CD4-positive, alpha-beta T cell (primary cell): ENCODE measurements around the gene OTULINL. TPM values are rescaled to one million over a fixed set of nuclear protein-coding genes. Genes with fewer than 3 reads are reported as not detected.

Experiments used
- ATAC-seq: fragments of 200-7000 bp; cut with Tn5 transposase; one replicate; pipeline ENCODE4 v1.10.0; 2022; ENCODE audit warnings: mild to moderate bottlenecking; ENCODE audit not compliant: poor library complexity
- CTCF ChIA-PET: fragments of 350-600 bp; sonication (Branson Sonifier 250); formaldehyde crosslinking; loops from one replicate; lab custom pipeline; 2021; ENCODE audit warnings: antibody characterized with exemption, inconsistent platforms; lab: Charles Lee
- POLR2A ChIA-PET: fragments of 350-600 bp; sonication (Branson Sonifier 250); formaldehyde crosslinking; loops from one replicate; lab custom pipeline; 2021; ENCODE audit warnings: antibody characterized with exemption, inconsistent platforms; lab: Charles Lee
- DNase-seq, 14 experiments: peaks; one replicate each; pipeline ENCODE4 v3.0.0-alpha.2; 2013 to 2020; ENCODE audit warnings: mixed read lengths in 2 of 14
- H3K27ac ChIP-seq, 2 donors: one replicate each; pipeline versions ENCODE4 v1.5.1 to v1.7.0; 2013; ENCODE audit warnings: low read length in 2 of 2, low read depth in 1 of 2, mild to moderate bottlenecking in 1 of 2
- H3K27me3 ChIP-seq, 2 experiments: 1 replicate in 1 of 2; 2 replicates in 1 of 2; pipeline versions ENCODE4 v1.6.1 to v1.7.0; 2013; ENCODE audit warnings: low read length in 2 of 2, control low read depth in 1 of 2, mild to moderate bottlenecking in 1 of 2, moderate library complexity in 1 of 2; ENCODE audit not compliant: insufficient read depth in 2 of 2, control insufficient read depth in 1 of 2
- H3K36me3 ChIP-seq: one replicate; pipeline ENCODE4 v1.6.1; 2013; ENCODE audit warnings: low read length, control low read depth; ENCODE audit not compliant: insufficient read depth
- H3K4me1 ChIP-seq: one replicate; pipeline ENCODE4 v1.6.1; 2013; ENCODE audit warnings: low read length, control low read depth; ENCODE audit not compliant: insufficient read depth
- H3K4me3 ChIP-seq: one replicate; pipeline ENCODE4 v1.5.1; 2013; ENCODE audit warnings: mild to moderate bottlenecking, low read length, moderate library complexity
- H3K9me3 ChIP-seq, 2 experiments: 1 replicate in 1 of 2; 2 replicates in 1 of 2; pipeline versions ENCODE4 v1.6.1 to v1.7.0; 2013; ENCODE audit warnings: low read length in 2 of 2, mild to moderate bottlenecking in 2 of 2, control low read depth in 1 of 2, moderate library complexity in 1 of 2; ENCODE audit not compliant: control insufficient read depth in 1 of 2, insufficient read depth in 1 of 2
- H3K27ac Mint-ChIP-seq: one replicate; pipeline ENCODE4 v1.8.0; 2020; ENCODE audit warnings: mixed read lengths
- H3K27me3 Mint-ChIP-seq: one replicate; pipeline ENCODE4 v1.8.0; 2021; ENCODE audit warnings: mixed read lengths
- H3K36me3 Mint-ChIP-seq: one replicate; pipeline ENCODE4 v1.8.0; 2021; ENCODE audit warnings: low read depth, mixed read lengths
- H3K4me1 Mint-ChIP-seq: one replicate; pipeline ENCODE4 v1.8.0; 2021; ENCODE audit warnings: low read depth, mixed read lengths
- H3K4me3 Mint-ChIP-seq: one replicate; pipeline ENCODE4 v1.8.0; 2020; ENCODE audit warnings: mild to moderate bottlenecking, mixed read lengths
- H3K9me3 Mint-ChIP-seq: one replicate; pipeline ENCODE4 v1.8.0; 2020; ENCODE audit warnings: mixed read lengths
- CTCF ChIP-seq: fragments of 200-600 bp; IDR thresholded peaks from one replicate; pipeline ENCODE4 v1.8.0; 2022; ENCODE audit warnings: antibody characterized with exemption, mild to moderate bottlenecking
- intact Hi-C, 2 experiments: fragments of 100-400 bp; cut with DNase I in 1 of 2; cut with micrococcal nuclease in 1 of 2; formaldehyde crosslinking; loops; one replicate each; pipeline versions ENCODE4 v1.15.1 to v1.9.0; 2023 to 2025; cut with DNase I, micrococcal nuclease
- total RNA-seq, 174 experiments: library from RNA in 2 of 174; stranded (reverse) in 2 of 174; gene quantifications; one replicate each; pipeline ENCODE4 v1.2.3 and lab custom pipeline; 2021 to 2026

The OTULINL gene
- total RNA-seq, 2 experiments from 2014 or later, result 55.6 to 60.9 TPM

GRCh38 chr5:14608169-14608568 lies 26.6 kb downstream of the OTULINL start:
- CTCF ChIA-PET, result no interaction called here
- H3K4me1 Mint-ChIP-seq, result no peaks in the 10 kb centered on the region
- intact Hi-C loops, result no loop called here

GRCh38 chr5:14611737-14612136 lies 30.1 kb downstream of the OTULINL start:
- H3K27ac ChIP-seq, result no peak overlapping the region
- CTCF ChIA-PET, result no interaction called here
- Mint-ChIP-seq H3K9me3 (no peaks in the 10 kb centered on the region), H3K27ac (no peak overlapping the region), H3K36me3 (peaks cover 90% of the 10 kb centered on the region), H3K27me3 (no peaks in the 10 kb centered on the region), H3K4me1 (no peaks in the 10 kb centered on the region), H3K4me3 (no peak overlapping the region)
- H3K36me3 ChIP-seq, result peaks cover 56% of the 10 kb centered on the region
- no peak for ATAC-seq
- POLR2A ChIA-PET, result no interaction called here
- no peak for DNase-seq
- no peak overlapping the region for H3K4me3 ChIP-seq
- no peaks in the 10 kb centered on the region for H3K9me3 ChIP-seq
- no peaks in the 10 kb centered on the region for H3K27me3 ChIP-seq
- no peaks in the 10 kb centered on the region for H3K4me1 ChIP-seq
- TF ChIP-seq CTCF, result no peak
- intact Hi-C loops, result no loop called here

More at GRCh38 chr5:14608169-14608568, 26.6 kb downstream of the OTULINL start:
- H3K9me3 Mint-ChIP-seq, result no peaks in the 10 kb centered on the region
- H3K36me3 Mint-ChIP-seq, result peaks cover 91% of the 10 kb centered on the region
- POLR2A ChIA-PET, result interaction anchor here (1.1 kb wide), 1 partner anchor 26 kb away, joined by 6 read pairs; no protein-coding TSS in a partner anchor
- no peaks in the 10 kb centered on the region for H3K4me1 ChIP-seq
- H3K27me3 Mint-ChIP-seq, result no peaks in the 10 kb centered on the region
- no peak overlapping the region for H3K4me3 ChIP-seq
- peaks cover 56% of the 10 kb centered on the region for H3K36me3 ChIP-seq
- ATAC-seq (no peak), DNase-seq (no peak)
- no peak for TF ChIP-seq CTCF
- no peak overlapping the region for H3K4me3 Mint-ChIP-seq
- no peak overlapping the region for H3K27ac ChIP-seq
- H3K9me3 ChIP-seq, result no peaks in the 10 kb centered on the region
- no peaks in the 10 kb centered on the region for H3K27me3 ChIP-seq
- no peak overlapping the region for H3K27ac Mint-ChIP-seq

GRCh38 chr5:14614490-14614889 lies 32.9 kb downstream of the OTULINL start:
- TF ChIP-seq CTCF, result no peak
- H3K9me3 Mint-ChIP-seq, result no peaks in the 10 kb centered on the region
- H3K9me3 ChIP-seq, result no peaks in the 10 kb centered on the region
- H3K27ac Mint-ChIP-seq, result no peak overlapping the region
- no peaks in the 10 kb centered on the region for H3K4me1 Mint-ChIP-seq
- no peaks in the 10 kb centered on the region for H3K27me3 ChIP-seq
- no peak for DNase-seq
- H3K27me3 Mint-ChIP-seq, result no peaks in the 10 kb centered on the region
- ATAC-seq, result no peak
- no peak overlapping the region for H3K4me3 ChIP-seq
- H3K4me3 Mint-ChIP-seq, result no peak overlapping the region
- peaks cover 86% of the 10 kb centered on the region for H3K36me3 Mint-ChIP-seq
- intact Hi-C loops, result no loop called here
- ChIA-PET POLR2A (no interaction called here), CTCF (no interaction called here)
- H3K4me1 ChIP-seq, result no peaks in the 10 kb centered on the region
- peaks cover 37% of the 10 kb centered on the region for H3K36me3 ChIP-seq
- no peak overlapping the region for H3K27ac ChIP-seq
